AG04450 (cell line): ENCODE data around the gene KLHL29. TPM values are rescaled to one million over a fixed set of nuclear protein-coding genes. Genes with fewer than 3 reads are reported as not detected.

Experiments used
- CTCF ChIA-PET: fragments of 300-600, 350-600 bp; formaldehyde crosslinking; extraction: SDS; loops from one replicate; lab custom pipeline; 2022; ENCODE audit warnings: antibody characterized with exemption, inconsistent platforms; lab: Charles Lee
- POLR2A ChIA-PET: fragments of 350-600 bp; formaldehyde crosslinking; extraction: SDS; loops from one replicate; lab custom pipeline; 2021; ENCODE audit warnings: antibody characterized with exemption, inconsistent platforms; lab: Yijun Ruan, JAX
- DNase-seq: peaks from one replicate; pipeline ENCODE4 v3.0.0-alpha.2; 2011; ENCODE audit warnings: low read depth, low spot score
- H3K27ac ChIP-seq: one replicate; pipeline ENCODE4 v1.5.1; 2012; ENCODE audit warnings: low read depth, low read length, control low read depth
- H3K27me3 ChIP-seq: one replicate; pipeline ENCODE4 v1.6.0; 2012; ENCODE audit warnings: low read length; ENCODE audit not compliant: control insufficient read depth, insufficient read depth
- H3K4me3 ChIP-seq: 2 replicates; pipeline ENCODE4 v1.5.1; 2011; ENCODE audit warnings: mild to moderate bottlenecking, low read depth, low read length, control low read depth
- H3K9me3 ChIP-seq: 2 replicates; pipeline ENCODE4 v1.5.1; 2012; ENCODE audit warnings: low read length; ENCODE audit not compliant: control insufficient read depth, insufficient read depth
- CTCF ChIP-seq: IDR thresholded peaks from 2 replicates; pipeline ENCODE4 v1.5.1; 2011; ENCODE audit warnings: low read depth, low read length, control low read depth, inconsistent platforms
- polyA plus RNA-seq: library from polyadenylated mRNA; depleted of rRNA; stranded (reverse); fragments of >200 nt; gene quantifications from 2 replicates; pipeline ENCODE4 v1.2.3, GENCODE V29; 2011

KLHL29 gene
- polyA plus RNA-seq, 1 experiment: 3.6 TPM

- ChIA-PET CTCF (no interaction called here), POLR2A (no interaction called here)
- Histone ChIP-seq H3K27ac (no peak overlapping the region), H3K9me3 (no peaks in the 10 kb centered on the region), H3K27me3 (peaks cover 3% of the 10 kb centered on the region), H3K4me3 (no peak overlapping the region)
- TF ChIP-seq CTCF: no peak
- DNase-seq: no peak
Observed at GRCh38 chr2:23484767-23485166, 99.8 kb downstream of the KLHL29 start.

- ChIA-PET CTCF (no interaction called here), POLR2A (no interaction called here)
- Histone ChIP-seq H3K27me3 (peaks cover 3% of the 10 kb centered on the region), H3K4me3 (no peak overlapping the region), H3K27ac (no peak overlapping the region), H3K9me3 (no peaks in the 10 kb centered on the region)
- no peak for TF ChIP-seq CTCF
- no peak for DNase-seq
Observed at GRCh38 chr2:23485261-23485660, 100.3 kb downstream of the KLHL29 start.

- no peak for DNase-seq
- ChIA-PET POLR2A (no interaction called here), CTCF (no interaction called here)
- no peaks in the 10 kb centered on the region for H3K9me3 ChIP-seq
- no peak overlapping the region for H3K4me3 ChIP-seq
- no peak for TF ChIP-seq CTCF
- peaks cover 3% of the 10 kb centered on the region for H3K27me3 ChIP-seq
- H3K27ac ChIP-seq: peak overlapping the region; percentile 11
Observed at GRCh38 chr2:23485841-23486683, 101.1 kb downstream of the KLHL29 start.

- Histone ChIP-seq H3K4me3 (no peak overlapping the region), H3K9me3 (no peaks in the 10 kb centered on the region), H3K27me3 (peaks cover 5% of the 10 kb centered on the region), H3K27ac (no peak overlapping the region)
- CTCF ChIA-PET: no interaction called here
- peak; percentile 13 for DNase-seq
- TF ChIP-seq CTCF: no peak
- POLR2A ChIA-PET: no interaction called here
Observed at GRCh38 chr2:23486684-23487075, 101.7 kb downstream of the KLHL29 start.

GRCh38 chr2:23487735-23488492 lies 102.9 kb downstream of the KLHL29 start:
- H3K27me3 ChIP-seq: peaks cover 5% of the 10 kb centered on the region
- H3K9me3 ChIP-seq: no peaks in the 10 kb centered on the region
- DNase-seq: peak; percentile 52
- no peak for TF ChIP-seq CTCF
- POLR2A ChIA-PET: interaction anchor here (0.5 kb wide), 1 partner anchor 114 kb away, joined by 3 read pairs; no protein-coding TSS in a partner anchor
- CTCF ChIA-PET: no interaction called here
- H3K4me3 ChIP-seq: no peak overlapping the region
- H3K27ac ChIP-seq: no peak overlapping the region
